Nephron progenitor cell (in vitro differentiated cells): Measurements from ENCODE around the gene CCDC187.

Experiments used
- DNase-seq: peaks from one replicate; pipeline ENCODE4 v3.0.0; 2021
- H3K27ac Mint-ChIP-seq: 2 replicates; pipeline ENCODE4 v1.8.0; 2021; ENCODE audit warnings: mild to moderate bottlenecking, moderate library complexity, mixed read lengths
- H3K27me3 Mint-ChIP-seq: 2 replicates; pipeline ENCODE4 v1.8.0; 2021; ENCODE audit warnings: mild to moderate bottlenecking, low read depth, mixed read lengths; ENCODE audit not compliant: poor library complexity
- H3K36me3 Mint-ChIP-seq: 2 replicates; pipeline ENCODE4 v1.8.0; 2021; ENCODE audit warnings: low read depth, mixed read lengths
- H3K4me1 Mint-ChIP-seq: 2 replicates; pipeline ENCODE4 v1.8.0; 2021; ENCODE audit warnings: mixed read lengths
- H3K4me3 Mint-ChIP-seq: 2 replicates; pipeline ENCODE4 v1.8.0; 2021; ENCODE audit warnings: mild to moderate bottlenecking, moderate library complexity, mixed read lengths
- H3K9me3 Mint-ChIP-seq: 2 replicates; pipeline ENCODE4 v1.8.0; 2021; ENCODE audit warnings: mild to moderate bottlenecking, moderate library complexity, mixed read lengths
- TF ChIP-seq, protein P1 (sequence below): fragments of 200-600 bp; sonication (generic); IDR thresholded peaks from 2 replicates; pipeline ENCODE4 v1.5.0; 2021; ENCODE audit warnings: antibody characterized with exemption

The CCDC187 gene

DNA sequence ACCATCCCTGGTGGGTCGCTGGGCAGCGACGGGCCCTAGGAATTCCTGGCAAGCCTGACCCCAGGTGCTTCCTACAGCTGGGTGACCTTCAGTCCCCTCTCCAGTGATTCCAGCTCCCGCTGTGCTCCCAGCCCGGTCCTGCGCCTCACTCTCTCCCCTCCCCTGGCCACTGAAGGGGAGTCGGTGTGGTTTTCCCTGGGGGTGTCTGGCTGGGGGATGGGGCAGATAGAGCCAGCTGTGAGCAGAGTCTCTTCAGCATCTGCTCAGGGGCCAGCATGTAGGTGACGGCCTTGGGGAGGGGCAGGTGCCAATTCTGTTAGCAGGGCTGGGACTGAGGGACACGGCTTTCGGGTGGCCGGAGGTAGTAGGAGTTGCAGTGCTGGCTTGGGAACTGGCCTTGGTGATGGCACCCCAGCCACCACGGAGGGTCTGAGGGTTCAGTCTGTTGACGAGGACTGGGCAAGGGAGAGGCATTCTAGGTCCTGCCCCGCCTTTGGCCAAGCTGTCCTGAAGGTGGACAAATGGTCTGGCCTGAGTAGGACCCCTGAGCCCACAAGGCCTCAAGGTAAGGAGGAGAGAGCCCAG lies 26.6 kb upstream of the CCDC187 start:
- H3K36me3 Mint-ChIP-seq = no peaks in the 10 kb centered on the region
- H3K4me1 Mint-ChIP-seq = peaks cover 33% of the 10 kb centered on the region
- peaks cover 3% of the 10 kb centered on the region for H3K27me3 Mint-ChIP-seq
- DNase-seq = no peak
- TF ChIP-seq, protein P1, sequence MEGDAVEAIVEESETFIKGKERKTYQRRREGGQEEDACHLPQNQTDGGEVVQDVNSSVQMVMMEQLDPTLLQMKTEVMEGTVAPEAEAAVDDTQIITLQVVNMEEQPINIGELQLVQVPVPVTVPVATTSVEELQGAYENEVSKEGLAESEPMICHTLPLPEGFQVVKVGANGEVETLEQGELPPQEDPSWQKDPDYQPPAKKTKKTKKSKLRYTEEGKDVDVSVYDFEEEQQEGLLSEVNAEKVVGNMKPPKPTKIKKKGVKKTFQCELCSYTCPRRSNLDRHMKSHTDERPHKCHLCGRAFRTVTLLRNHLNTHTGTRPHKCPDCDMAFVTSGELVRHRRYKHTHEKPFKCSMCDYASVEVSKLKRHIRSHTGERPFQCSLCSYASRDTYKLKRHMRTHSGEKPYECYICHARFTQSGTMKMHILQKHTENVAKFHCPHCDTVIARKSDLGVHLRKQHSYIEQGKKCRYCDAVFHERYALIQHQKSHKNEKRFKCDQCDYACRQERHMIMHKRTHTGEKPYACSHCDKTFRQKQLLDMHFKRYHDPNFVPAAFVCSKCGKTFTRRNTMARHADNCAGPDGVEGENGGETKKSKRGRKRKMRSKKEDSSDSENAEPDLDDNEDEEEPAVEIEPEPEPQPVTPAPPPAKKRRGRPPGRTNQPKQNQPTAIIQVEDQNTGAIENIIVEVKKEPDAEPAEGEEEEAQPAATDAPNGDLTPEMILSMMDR = no peak
- H3K9me3 Mint-ChIP-seq = no peaks in the 10 kb centered on the region
- peak overlapping the region; percentile 39 for H3K27ac Mint-ChIP-seq
- H3K4me3 Mint-ChIP-seq = peak overlapping the region; percentile 36

DNA sequence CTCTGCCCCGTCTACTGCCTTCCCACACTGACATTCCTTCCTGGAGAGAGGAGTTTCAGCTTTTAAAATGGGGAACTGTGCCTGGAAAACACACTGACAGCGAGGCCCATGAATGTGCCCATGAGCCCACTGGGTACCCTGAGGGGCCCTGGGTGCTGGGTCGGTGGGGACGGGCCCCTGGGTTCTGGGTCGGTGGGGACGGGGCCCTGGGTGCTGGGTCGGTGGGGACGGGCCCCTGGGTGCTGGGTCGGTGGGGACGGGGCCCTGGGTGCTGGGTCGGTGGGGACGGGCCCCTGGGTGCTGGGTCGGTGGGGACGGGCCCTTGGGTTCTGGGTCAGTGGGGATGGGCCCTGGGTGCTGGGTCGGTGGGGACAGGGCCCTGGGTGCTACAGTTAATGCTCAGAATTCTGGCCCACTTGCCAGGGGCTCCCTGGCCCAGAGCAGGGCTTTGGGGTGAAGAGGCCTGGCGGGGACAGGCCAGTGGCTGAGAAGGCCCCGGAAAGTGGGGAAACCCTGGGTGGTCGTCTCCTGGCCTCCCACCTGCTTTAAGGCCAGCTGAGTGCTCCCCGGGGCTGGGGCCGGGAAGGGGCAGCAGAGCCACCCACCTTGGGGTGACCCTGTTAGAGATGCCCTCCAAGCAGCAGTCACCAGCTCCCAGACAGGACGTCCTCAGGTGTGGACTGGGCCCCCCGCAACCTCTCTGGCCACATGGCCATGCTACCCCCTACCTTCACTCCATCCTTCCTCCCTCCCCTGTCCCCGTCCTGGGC lies 25.9 kb upstream of the CCDC187 start:
- H3K27ac Mint-ChIP-seq = no peak overlapping the region
- peak overlapping the region; percentile 86 for H3K4me3 Mint-ChIP-seq
- no peak for DNase-seq
- H3K36me3 Mint-ChIP-seq = no peaks in the 10 kb centered on the region
- no peaks in the 10 kb centered on the region for H3K9me3 Mint-ChIP-seq
- H3K27me3 Mint-ChIP-seq = peaks cover 4% of the 10 kb centered on the region
- peaks cover 40% of the 10 kb centered on the region for H3K4me1 Mint-ChIP-seq
- TF ChIP-seq, protein P1 = no peak

DNA sequence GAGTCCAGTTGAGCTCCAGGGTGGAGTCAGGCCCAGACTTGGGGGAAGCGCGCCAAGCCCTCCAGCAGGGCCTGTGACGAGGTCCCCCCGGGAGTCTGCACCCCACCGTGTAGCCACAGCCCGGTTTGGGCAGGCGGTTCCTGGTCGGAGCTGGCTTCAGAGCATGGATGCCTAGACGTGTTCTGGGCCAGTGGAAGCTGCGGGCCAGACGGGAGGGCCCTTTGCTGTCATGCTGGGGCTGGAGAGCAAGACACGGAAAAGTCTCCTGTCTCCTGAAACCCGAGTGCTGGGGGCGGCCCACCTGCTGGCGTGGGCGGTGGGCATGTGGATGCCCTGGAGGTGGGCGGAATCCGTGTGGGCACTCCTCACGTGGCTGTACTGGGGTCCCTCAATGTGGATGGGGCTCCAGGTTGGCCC lies 25.3 kb upstream of the CCDC187 start:
- TF ChIP-seq, protein P1 = no peak
- peaks cover 4% of the 10 kb centered on the region for H3K27me3 Mint-ChIP-seq
- H3K27ac Mint-ChIP-seq = no peak overlapping the region
- H3K9me3 Mint-ChIP-seq = no peaks in the 10 kb centered on the region
- DNase-seq = no peak
- H3K4me1 Mint-ChIP-seq = peaks cover 41% of the 10 kb centered on the region
- no peaks in the 10 kb centered on the region for H3K36me3 Mint-ChIP-seq
- peak overlapping the region; percentile 86 for H3K4me3 Mint-ChIP-seq

DNA sequence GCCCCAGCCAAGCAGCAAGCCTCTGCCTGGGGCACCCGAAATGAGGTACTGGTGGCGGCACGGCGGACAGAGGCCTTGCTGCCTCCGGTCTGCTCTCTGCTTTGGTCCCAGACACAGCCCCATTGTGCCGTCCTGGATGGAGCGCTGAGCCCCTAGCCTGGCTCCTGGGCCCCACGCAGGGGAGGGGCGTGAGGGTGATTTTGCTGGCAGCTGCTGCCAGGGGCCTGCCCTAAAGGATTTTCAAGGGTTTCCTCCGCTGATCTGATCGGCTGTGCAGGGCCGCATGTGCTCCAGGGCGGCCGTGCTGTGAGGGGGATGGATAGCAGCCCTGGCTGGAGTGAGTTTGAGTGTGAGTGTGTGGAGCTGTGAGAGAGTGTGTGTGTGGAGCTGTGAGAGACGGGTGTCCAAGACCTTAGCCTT lies 24.7 kb upstream of the CCDC187 start:
- DNase-seq = peak; percentile 46
- no peaks in the 10 kb centered on the region for H3K9me3 Mint-ChIP-seq
- peak overlapping the region; percentile 31 for H3K27ac Mint-ChIP-seq
- H3K4me3 Mint-ChIP-seq = peak overlapping the region; percentile 86
- no peaks in the 10 kb centered on the region for H3K36me3 Mint-ChIP-seq
- TF ChIP-seq, protein P1 = no peak
- peaks cover 4% of the 10 kb centered on the region for H3K27me3 Mint-ChIP-seq
- H3K4me1 Mint-ChIP-seq = peaks cover 46% of the 10 kb centered on the region

DNA sequence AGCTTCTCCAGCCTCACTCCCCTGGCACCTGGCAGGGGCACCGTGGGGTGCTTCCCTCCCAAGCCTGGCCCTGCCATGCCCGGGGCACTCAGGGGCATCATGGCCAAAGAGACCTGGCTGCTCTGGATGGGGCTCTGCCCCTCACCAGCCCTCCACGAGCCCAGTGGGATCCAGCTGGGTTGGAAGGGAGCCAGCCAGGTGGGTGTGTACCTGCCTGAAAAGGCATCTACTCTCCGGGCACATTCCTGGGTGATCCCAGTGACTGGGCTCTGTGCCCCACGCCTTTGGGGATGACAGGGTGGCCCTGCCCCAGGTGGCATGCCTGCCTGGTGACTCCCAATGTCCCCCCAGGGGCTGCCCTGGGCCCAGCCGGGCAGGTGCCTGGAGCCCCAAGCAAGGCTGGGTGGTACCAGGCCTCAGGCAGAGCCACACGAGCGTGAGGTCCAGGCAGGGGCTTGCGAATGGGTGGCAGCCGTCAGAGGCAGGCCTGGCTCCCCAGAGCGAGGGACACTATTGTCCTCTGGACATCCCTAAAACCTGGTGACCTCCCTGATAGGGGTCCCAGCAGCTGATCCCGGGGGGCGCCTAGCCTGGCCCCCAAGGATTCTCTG lies 24.2 kb upstream of the CCDC187 start:
- no peaks in the 10 kb centered on the region for H3K36me3 Mint-ChIP-seq
- H3K27me3 Mint-ChIP-seq = peaks cover 4% of the 10 kb centered on the region
- H3K4me1 Mint-ChIP-seq = peaks cover 49% of the 10 kb centered on the region
- H3K27ac Mint-ChIP-seq = peak overlapping the region; percentile 31
- no peak for DNase-seq
- no peaks in the 10 kb centered on the region for H3K9me3 Mint-ChIP-seq
- peak overlapping the region; percentile 86 for H3K4me3 Mint-ChIP-seq
- TF ChIP-seq, protein P1 = no peak
